Calu3 (cell line): ENCODE data around the gene THSD7B. TPM values are rescaled to one million over a fixed set of nuclear protein-coding genes. Genes with fewer than 3 reads are reported as not detected.

Source experiments
- BruUV-seq: library from RNA; stranded (reverse); fragments of 400-500 nt; replicated peaks from 2 replicates; lab custom pipeline; 2021; lab: Mats Ljungman, UMichigan
- CTCF ChIA-PET: fragments of 300-600 bp; sonication (Branson Sonifier 250); formaldehyde crosslinking; loops from one replicate; lab custom pipeline; 2022; ENCODE audit warnings: antibody characterized with exemption; lab: Charles Lee
- DNase-seq: peaks from one replicate; pipeline ENCODE4 v3.0.0; 2022
- H3K27ac Mint-ChIP-seq: one replicate; pipeline ENCODE4 v1.8.0; 2022; ENCODE audit warnings: mixed read lengths; ENCODE audit not compliant: unreplicated experiment
- H3K27me3 Mint-ChIP-seq: one replicate; pipeline ENCODE4 v1.8.0; 2022; ENCODE audit warnings: mixed read lengths; ENCODE audit not compliant: unreplicated experiment
- H3K36me3 Mint-ChIP-seq: one replicate; pipeline ENCODE4 v1.8.0; 2022; ENCODE audit warnings: mild to moderate bottlenecking, moderate library complexity, mixed read lengths; ENCODE audit not compliant: insufficient read depth, unreplicated experiment
- H3K4me1 Mint-ChIP-seq: one replicate; pipeline ENCODE4 v1.8.0; 2022; ENCODE audit warnings: mild to moderate bottlenecking, low read depth, mixed read lengths; ENCODE audit not compliant: unreplicated experiment
- H3K4me3 Mint-ChIP-seq: one replicate; pipeline ENCODE4 v1.8.0; 2022; ENCODE audit warnings: mild to moderate bottlenecking, low read depth, moderate library complexity, mixed read lengths; ENCODE audit not compliant: unreplicated experiment
- H3K9me3 Mint-ChIP-seq: one replicate; pipeline ENCODE4 v1.8.0; 2022; ENCODE audit warnings: low read depth, mixed read lengths; ENCODE audit not compliant: unreplicated experiment
- CTCF ChIP-seq: fragments of 200-600 bp; IDR thresholded peaks from one replicate; pipeline ENCODE4 v1.8.0; 2022; ENCODE audit warnings: antibody characterized with exemption; ENCODE audit not compliant: unreplicated experiment
- intact Hi-C: fragments of 100-400 bp; cut with micrococcal nuclease; formaldehyde crosslinking; loops from one replicate; pipeline ENCODE4 v1.10.0; 2022; ENCODE audit not compliant: unreplicated experiment
- total RNA-seq: library from RNA; stranded (reverse); gene quantifications from 2 replicates; pipeline ENCODE4 v1.2.3, GENCODE V29; 2022

Gene THSD7B
- total RNA-seq, 1 experiment from 2014 or later = not detected

DNA sequence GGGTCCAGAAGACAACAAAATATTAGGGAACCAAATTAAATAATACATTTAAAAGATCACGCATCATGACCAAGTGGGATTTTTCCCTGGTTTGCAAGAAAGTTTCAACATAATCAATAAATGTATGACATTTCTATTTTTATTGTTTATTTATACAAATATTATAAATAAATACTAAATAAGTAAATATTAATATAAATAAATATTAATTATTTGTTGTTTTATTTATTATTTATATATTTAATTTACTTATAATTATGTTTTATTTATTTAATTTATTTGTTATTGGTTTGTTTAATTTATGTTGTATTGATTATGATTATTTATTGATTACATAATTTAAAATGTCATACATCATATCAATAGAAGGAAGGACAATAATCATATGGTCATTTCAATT lies 956.4 kb downstream of the THSD7B start:
- H3K36me3 Mint-ChIP-seq = no peaks in the 10 kb centered on the region
- H3K4me3 Mint-ChIP-seq = no peak overlapping the region
- H3K4me1 Mint-ChIP-seq = no peaks in the 10 kb centered on the region
- CTCF ChIA-PET = no interaction called here
- no peak for DNase-seq
- H3K27me3 Mint-ChIP-seq = no peaks in the 10 kb centered on the region
- TF ChIP-seq CTCF = no peak
- BruUV-seq = no TSS peak
- H3K9me3 Mint-ChIP-seq = peaks cover 6% of the 10 kb centered on the region
- intact Hi-C loops = no loop called here
- no peak overlapping the region for H3K27ac Mint-ChIP-seq

DNA sequence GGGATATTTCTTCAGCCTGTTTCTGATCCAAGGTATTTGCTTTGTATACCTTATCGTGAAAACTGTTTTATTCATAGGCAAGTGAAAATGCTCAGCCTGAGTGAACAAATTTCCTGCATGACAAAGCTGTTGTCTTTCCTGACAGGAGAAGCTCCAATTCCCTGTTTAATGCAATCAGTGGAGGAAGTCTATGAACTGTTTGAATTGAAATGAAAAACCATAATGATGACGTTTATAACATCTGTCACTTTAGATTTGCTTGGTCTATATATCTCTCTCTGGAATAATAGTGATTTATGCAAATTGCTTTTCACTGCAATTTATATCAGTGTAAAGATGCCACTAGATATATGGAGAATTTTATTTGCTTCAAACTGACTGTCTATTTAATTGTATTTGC lies 959.6 kb downstream of the THSD7B start:
- no peak for DNase-seq
- no TSS peak for BruUV-seq
- TF ChIP-seq CTCF = no peak
- no peaks in the 10 kb centered on the region for H3K27me3 Mint-ChIP-seq
- H3K36me3 Mint-ChIP-seq = no peaks in the 10 kb centered on the region
- intact Hi-C loops = no loop called here
- no peak overlapping the region for H3K4me3 Mint-ChIP-seq
- H3K27ac Mint-ChIP-seq = no peak overlapping the region
- peaks cover 3% of the 10 kb centered on the region for H3K9me3 Mint-ChIP-seq
- no peaks in the 10 kb centered on the region for H3K4me1 Mint-ChIP-seq
- CTCF ChIA-PET = no interaction called here
